ENCODE data around the gene CLDND1.

GRCh38 chr3:98564282-98565005 lies 41.7 kb upstream of the CLDND1 start:
- TF ChIP-seq ZFP30 (CRISPR knock-in tag; IDR thresholded peaks at IDR 0.05) (no peak), PATZ1 (CRISPR knock-in tag; IDR thresholded peaks at IDR 0.05; ENCODE audit: borderline replicate concordance) (no peak), CREB5 (CRISPR knock-in tag; IDR thresholded peaks at IDR 0.05; ENCODE audit: low read depth) (no peak), ZNF565 (CRISPR knock-in tag; conservative IDR thresholded peaks at IDR 0.05; ENCODE audit: low read depth) (no peak), ZFP3 (CRISPR knock-in tag; IDR thresholded peaks at IDR 0.05) (no peak)

Data from SK-N-SH treated with all-trans-retinoic acid at 6 μM for 48 hours (cell line).